OCI-LY1 (cell line): ENCODE results near the gene RDH13.

Experiments
- H2AFZ ChIP-seq: fragments of 200-600 bp; sonication (generic), shearing (Covaris generic); 2 replicates; pipeline ENCODE4 v1.6.0; 2014; ENCODE audit warnings: antibody characterized with exemption, mild to moderate bottlenecking, low read length
- H3F3A ChIP-seq: fragments of 200-600 bp; sonication (generic), shearing (Covaris generic); 2 replicates; pipeline ENCODE4 v1.6.0; 2014; ENCODE audit warnings: mild to moderate bottlenecking, antibody characterized with exemption, low read length, moderate library complexity; ENCODE audit not compliant: insufficient read depth
- H3K27ac ChIP-seq: fragments of 200-600 bp; sonication (generic); 2 replicates; pipeline ENCODE4 v1.5.1; 2014; ENCODE audit warnings: low read length, mixed run types, mild to moderate bottlenecking, low read depth; ENCODE audit not compliant: poor library complexity, severe bottlenecking
- H3K27me3 ChIP-seq: fragments of 200-600 bp; sonication (generic); 2 replicates; pipeline ENCODE4 v1.6.0; 2014; ENCODE audit warnings: antibody characterized with exemption, mild to moderate bottlenecking, low read length, moderate library complexity; ENCODE audit not compliant: insufficient read depth
- H3K36me3 ChIP-seq: fragments of 200-600 bp; sonication (generic); 2 replicates; pipeline ENCODE4 v1.6.1; 2014; ENCODE audit warnings: mild to moderate bottlenecking, antibody characterized with exemption, low read length, moderate library complexity, mixed read lengths; ENCODE audit not compliant: insufficient read depth
- H3K4me1 ChIP-seq: fragments of 200-600 bp; sonication (generic); 2 replicates; pipeline ENCODE4 v1.5.1; 2014; ENCODE audit warnings: mild to moderate bottlenecking, low read length, moderate library complexity; ENCODE audit not compliant: insufficient read depth, severe bottlenecking
- H3K4me2 ChIP-seq: fragments of 200-600 bp; sonication (generic), shearing (Covaris generic); 2 replicates; pipeline ENCODE4 v1.6.1; 2014; ENCODE audit warnings: low read length
- H3K4me3 ChIP-seq: fragments of 200-600 bp; sonication (generic); 2 replicates; pipeline ENCODE4 v1.5.1; 2014; ENCODE audit warnings: low read length, low read depth, mild to moderate bottlenecking, mixed read lengths; ENCODE audit not compliant: poor library complexity, severe bottlenecking
- H3K79me2 ChIP-seq: fragments of 200-600 bp; shearing (Covaris generic); 2 replicates; pipeline ENCODE4 v1.6.1; 2016; ENCODE audit warnings: mixed run types, low read length, mixed read lengths; ENCODE audit not compliant: insufficient read depth
- H3K9ac ChIP-seq: fragments of 200-600 bp; sonication (generic), shearing (Covaris generic); 2 replicates; pipeline ENCODE4 v1.6.1; 2014; ENCODE audit warnings: mild to moderate bottlenecking, low read length, mixed read lengths
- H3K9me2 ChIP-seq: fragments of 200-600 bp; sonication (generic), shearing (Covaris generic); 2 replicates; pipeline ENCODE4 v1.6.1; 2014; ENCODE audit warnings: low read depth, mild to moderate bottlenecking, low read length, mixed read lengths
- H3K9me3 ChIP-seq: fragments of 200-600 bp; shearing (Covaris generic); 2 replicates; pipeline ENCODE4 v1.6.1; 2014; ENCODE audit warnings: low read length, mixed read lengths
- H4K20me1 ChIP-seq: fragments of 200-600 bp; sonication (generic), shearing (Covaris generic); 2 replicates; pipeline ENCODE4 v1.6.0; 2016; ENCODE audit warnings: mild to moderate bottlenecking, low read length; ENCODE audit not compliant: insufficient read depth
- CTCF ChIP-seq: fragments of 200-600 bp; sonication (generic), shearing (Covaris generic); IDR thresholded peaks from 2 replicates; pipeline ENCODE4 v1.5.1; 2017; ENCODE audit warnings: mild to moderate bottlenecking, antibody characterized with exemption, low read length, moderate library complexity, mixed read lengths
- EZH2 ChIP-seq: fragments of 200-600 bp; sonication (generic), shearing (Covaris generic); IDR thresholded peaks from 2 replicates; pipeline ENCODE4 v1.8.0; 2017; ENCODE audit warnings: borderline replicate concordance, mixed run types, mild to moderate bottlenecking, antibody characterized with exemption, low read length, moderate library complexity, mixed read lengths

The RDH13 gene

DNA sequence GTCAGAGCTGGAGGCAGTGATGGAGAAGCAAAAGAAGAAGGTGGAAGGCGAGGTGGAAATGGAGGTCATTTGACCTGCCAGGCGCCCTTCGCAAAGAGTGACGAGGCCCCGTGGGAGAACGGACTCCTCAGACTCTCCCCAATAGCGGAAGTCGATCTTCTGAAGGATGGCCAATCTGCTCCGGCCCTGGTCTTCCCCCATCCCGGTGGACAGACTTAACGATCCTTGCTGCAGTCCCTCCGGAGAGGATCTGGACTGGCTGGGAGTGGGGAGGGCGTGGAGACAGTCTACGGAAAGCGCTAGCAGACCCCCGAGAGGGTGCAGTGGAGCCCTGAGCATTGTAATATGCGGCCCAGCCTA, 24.6 kb upstream of the RDH13 start:
- Histone ChIP-seq H3K4me3 (no peak overlapping the region), H3K4me2 (no peak overlapping the region), H2AFZ (no peak overlapping the region)

DNA sequence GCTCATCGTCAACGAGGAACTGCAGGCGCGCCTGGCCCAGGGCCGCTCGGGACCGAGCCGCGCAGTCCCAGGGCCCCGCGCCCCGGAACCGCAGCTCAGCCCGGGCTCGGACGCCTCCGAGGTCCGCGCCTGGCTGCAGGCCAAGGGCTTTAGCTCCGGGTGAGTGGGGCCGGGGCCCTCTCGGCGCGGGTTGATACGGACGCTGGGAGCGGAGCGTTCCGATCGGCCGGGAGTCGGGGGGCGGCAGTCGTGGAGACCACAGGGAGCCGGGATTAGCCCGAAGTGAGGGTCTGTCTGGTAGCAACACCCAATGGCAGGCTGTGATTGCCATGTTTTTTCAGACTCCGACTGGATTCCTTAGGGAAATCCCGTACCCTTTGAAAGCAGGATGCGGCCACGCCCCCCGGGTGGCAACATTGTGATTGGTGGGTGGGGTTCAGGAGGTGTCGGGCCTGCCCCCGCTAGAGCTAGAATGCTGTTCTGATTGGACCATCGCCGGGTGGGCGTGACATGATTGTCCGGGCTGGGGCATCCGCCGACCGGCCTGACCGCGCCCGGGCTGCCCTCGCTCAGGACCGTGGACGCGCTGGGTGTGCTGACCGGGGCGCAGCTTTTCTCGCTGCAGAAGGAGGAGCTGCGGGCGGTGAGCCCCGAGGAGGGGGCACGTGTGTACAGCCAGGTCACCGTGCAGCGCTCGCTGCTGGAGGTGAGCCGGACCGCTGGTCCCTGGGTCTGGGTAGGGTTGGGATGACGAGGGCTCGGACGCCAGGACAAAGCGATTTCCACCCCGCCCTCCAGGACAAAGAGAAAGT, 24.0 kb upstream of the RDH13 start:
- Histone ChIP-seq H3K79me2 (no peaks in the 10 kb centered on the region), H3K4me1 (no peaks in the 10 kb centered on the region), H3K4me3 (no peak overlapping the region), H3K4me2 (no peak overlapping the region), H3K9me2 (no peaks in the 10 kb centered on the region), H3K9me3 (peaks cover 4% of the 10 kb centered on the region; the same call in 1 of the 2 replicates), H3K36me3 (peaks cover 11% of the 10 kb centered on the region; the same call in 1 of the 2 replicates), H3F3A (no peaks in the 10 kb centered on the region), H3K27me3 (no peaks in the 10 kb centered on the region), H4K20me1 (no peaks in the 10 kb centered on the region), H3K27ac (no peak overlapping the region), H3K9ac (no peak overlapping the region), H2AFZ (no peak overlapping the region)
- TF ChIP-seq CTCF (no peak), EZH2 (no peak)

More for the DNA sequence above, 24.6 kb upstream of the RDH13 start:
- Histone ChIP-seq H4K20me1 (no peaks in the 10 kb centered on the region), H3K9ac (no peak overlapping the region), H3K27ac (no peak overlapping the region), H3K36me3 (peaks cover 11% of the 10 kb centered on the region; the same call in 1 of the 2 replicates), H3K27me3 (no peaks in the 10 kb centered on the region), H3K79me2 (no peaks in the 10 kb centered on the region), H3F3A (no peaks in the 10 kb centered on the region), H3K4me1 (no peaks in the 10 kb centered on the region), H3K9me3 (no peaks in the 10 kb centered on the region), H3K9me2 (no peaks in the 10 kb centered on the region)
- TF ChIP-seq CTCF = no peak
- no peak for TF ChIP-seq EZH2

- Histone ChIP-seq H3K27ac (no peak overlapping the region), H3F3A (no peaks in the 10 kb centered on the region), H3K79me2 (no peaks in the 10 kb centered on the region), H3K4me2 (no peak overlapping the region), H3K4me1 (no peaks in the 10 kb centered on the region), H3K4me3 (no peak overlapping the region), H3K36me3 (peaks cover 6% of the 10 kb centered on the region; the same call in 1 of the 2 replicates), H4K20me1 (no peaks in the 10 kb centered on the region), H2AFZ (no peak overlapping the region), H3K9me2 (no peaks in the 10 kb centered on the region), H3K27me3 (no peaks in the 10 kb centered on the region), H3K9me3 (peaks cover 4% of the 10 kb centered on the region; the same call in 1 of the 2 replicates), H3K9ac (no peak overlapping the region)
- TF ChIP-seq CTCF = no peak
- TF ChIP-seq EZH2 = no peak
These were observed 23.2 kb upstream of the RDH13 start for GRCh38 chr19:55085923-55086715.
